Erythroblast (primary cell): Measurements from ENCODE around the gene DISC1.

ENCODE experiments used
- GATA1 ChIP-seq: IDR thresholded peaks from 2 replicates; pipeline ENCODE4 v1.6.1; 2011; ENCODE audit warnings: low read depth, mild to moderate bottlenecking, control low read depth, low read length, moderate library complexity
- POLR2A ChIP-seq: IDR thresholded peaks from 2 replicates; pipeline ENCODE4 v1.6.1; 2011; ENCODE audit warnings: mild to moderate bottlenecking, low read length

DNA sequence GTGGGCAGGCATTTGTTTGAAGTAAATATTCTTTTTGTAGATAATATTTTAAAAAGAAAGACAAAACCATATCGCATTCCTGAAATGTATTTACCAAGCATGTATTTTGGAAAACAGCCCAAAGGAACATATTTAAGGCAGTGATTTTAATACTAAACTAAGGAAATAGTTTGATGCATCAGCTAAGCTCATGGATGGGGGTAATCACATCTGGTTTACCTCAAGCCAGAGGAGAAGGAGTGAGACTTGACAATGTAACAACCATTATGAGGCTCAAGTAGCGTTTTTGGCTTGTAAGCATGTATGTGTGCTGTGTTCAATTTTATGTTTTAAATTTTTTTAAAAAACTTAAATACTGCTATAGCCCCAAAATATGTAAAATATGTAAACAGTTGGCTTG is 390.5 kb downstream of the DISC1 start:
- no peak for TF ChIP-seq POLR2A
- TF ChIP-seq GATA1 = no peak
